HepG2 (cell line): ENCODE measurements around the gene CAMTA2. TPM values are rescaled to one million over a fixed set of nuclear protein-coding genes. Genes with fewer than 3 reads are reported as not detected.

Source experiments
- ATAC-seq: fragments of 200-7000 bp; cut with Tn5 transposase; 3 replicates; pipeline ENCODE4 v1.9.1; 2020; ENCODE audit warnings: mild to moderate bottlenecking, moderate library complexity
- BruUV-seq: library from RNA; stranded (reverse); fragments of 400-500 nt; replicated peaks from 2 replicates; lab custom pipeline; 2021; lab: Mats Ljungman, UMichigan
- CTCF ChIA-PET: fragments of 300-600 bp; formaldehyde crosslinking; extraction: SDS; loops from one replicate; lab custom pipeline; 2021; ENCODE audit warnings: low total read pairs, inconsistent platforms, low intra/inter-chr PET ratio; lab: Yijun Ruan, JAX
- POLR2A ChIA-PET: fragments of 350-600 bp; sonication (Branson Sonifier 250); formaldehyde crosslinking; loops from one replicate; lab custom pipeline; 2020; ENCODE audit warnings: antibody characterized with exemption, inconsistent platforms; lab: Yijun Ruan, JAX
- DNase-seq: peaks from one replicate; pipeline ENCODE4 v3.0.0-alpha.2; 2015; ENCODE audit warnings: low spot score
- FAIRE-seq: peaks from 3 replicates; lab custom pipeline; 2011; peaks lifted over from hg19 to GRCh38; lab: Jason Lieb, UNC
- H2AFZ ChIP-seq: one replicate; pipeline ENCODE4 v1.6.1; 2011; ENCODE audit warnings: low read length, inconsistent platforms
- H3K27ac ChIP-seq: fragments of 300-600 bp; 3 replicates; pipeline ENCODE4 v1.8.0; 2011; ENCODE audit warnings: mixed run types, mild to moderate bottlenecking, mixed read lengths, low read length, inconsistent platforms; ENCODE audit not compliant: insufficient read depth; ENCODE audit errors: extremely low read length
- H3K27me3 ChIP-seq, 2 experiments: fragments of 200-600 bp in 1 of 2; 2 replicates in 1 of 2; 3 replicates in 1 of 2; pipeline versions ENCODE4 v1.6.0 to v1.8.0; 2011; ENCODE audit warnings: low read length in 2 of 2, mild to moderate bottlenecking in 2 of 2, moderate library complexity in 2 of 2, inconsistent platforms in 1 of 2; ENCODE audit not compliant: insufficient read depth in 2 of 2, control insufficient read depth in 1 of 2
- H3K36me3 ChIP-seq, 2 experiments: fragments of 200-600 bp in 1 of 2; replicated peaks in 1 of 2; 2 replicates in 1 of 2; 3 replicates in 1 of 2; pipeline versions ENCODE4 v1.5.1 to v1.8.0; 2011; ENCODE audit warnings: low read length in 2 of 2, inconsistent platforms in 1 of 2; ENCODE audit not compliant: insufficient read depth in 2 of 2, control insufficient read depth in 1 of 2
- H3K4me1 ChIP-seq: 2 replicates; pipeline ENCODE4 v1.5.1; 2012; ENCODE audit warnings: low read length, inconsistent platforms; ENCODE audit not compliant: insufficient read depth
- H3K4me2 ChIP-seq: 2 replicates; pipeline ENCODE4 v1.6.0; 2011; ENCODE audit warnings: low read depth, low read length, inconsistent platforms
- H3K4me3 ChIP-seq, 3 experiments: fragments of 200-600 bp in 1 of 3; sonication (generic), shearing (Covaris generic) in 1 of 3; replicated peaks in 1 of 3; 2 replicates each; pipeline ENCODE4 v1.5.1; 2011 to 2016; ENCODE audit warnings: low read length in 3 of 3, inconsistent platforms in 2 of 3, low read depth in 2 of 3, mild to moderate bottlenecking in 2 of 3, control low read depth in 1 of 3, mixed read lengths in 1 of 3; ENCODE audit not compliant: insufficient read depth in 1 of 3
- H3K79me2 ChIP-seq: one replicate; pipeline ENCODE4 v1.6.1; 2011; ENCODE audit warnings: low read length, inconsistent platforms; ENCODE audit not compliant: insufficient read depth
- H3K9ac ChIP-seq: 2 replicates; pipeline ENCODE4 v1.6.0; 2011; ENCODE audit warnings: mild to moderate bottlenecking, low read depth, low read length, inconsistent platforms; ENCODE audit not compliant: insufficient read depth
- H3K9me3 ChIP-seq: 2 replicates; pipeline ENCODE4 v1.5.1; 2012; ENCODE audit warnings: mild to moderate bottlenecking, low read length
- H4K20me1 ChIP-seq: 2 replicates; pipeline ENCODE4 v1.6.0; 2011; ENCODE audit warnings: inconsistent platforms, mild to moderate bottlenecking, low read length, moderate library complexity; ENCODE audit not compliant: insufficient read depth
- ATF7-NPFF ChIP-seq: sonication (generic); formaldehyde crosslinking; IDR thresholded peaks from 2 replicates; pipeline ENCODE4 v1.8.1; 2023; ENCODE audit warnings: mild to moderate bottlenecking, low read depth, missing genetic modification reagents, moderate library complexity
- ETV6 ChIP-seq: sonication (generic); formaldehyde crosslinking; conservative IDR thresholded peaks from 2 replicates; pipeline ENCODE4 v1.4.0; 2020; ENCODE audit warnings: missing genetic modification reagents
- KDM5B ChIP-seq: sonication (generic); formaldehyde crosslinking; IDR thresholded peaks from 2 replicates; pipeline ENCODE4 v1.4.0; 2020; ENCODE audit warnings: missing genetic modification reagents, mild to moderate bottlenecking, borderline replicate concordance
- NFATC3 ChIP-seq: sonication (generic); formaldehyde crosslinking; IDR thresholded peaks from 2 replicates; pipeline ENCODE4 v1.5.1; 2020; ENCODE audit warnings: mild to moderate bottlenecking, missing genetic modification reagents
- NR2C2 ChIP-seq: sonication (generic); formaldehyde crosslinking; IDR thresholded peaks from 2 replicates; pipeline ENCODE4 v1.4.0; 2020; ENCODE audit warnings: missing genetic modification reagents, mild to moderate bottlenecking, moderate library complexity, borderline replicate concordance
- ZBTB25 ChIP-seq: IDR thresholded peaks from 2 replicates; pipeline ENCODE4 v1.6.1; 2018; ENCODE audit warnings: missing genetic modification reagents
- ZFY ChIP-seq: sonication (generic); formaldehyde crosslinking; IDR thresholded peaks from 2 replicates; pipeline ENCODE4 v1.4.0; 2020; ENCODE audit warnings: missing genetic modification reagents
- ZNF354B ChIP-seq: sonication (generic); formaldehyde crosslinking; IDR thresholded peaks from 2 replicates; pipeline ENCODE4 v1.8.0; 2022; ENCODE audit warnings: mild to moderate bottlenecking, missing genetic modification reagents
- WGBS: methylation state at CpG from one replicate; pipeline ENCODE4 v1.1.6; 2017; ENCODE audit warnings: low lambda C conversion rate; 5-methylcytosine and 5-hydroxymethylcytosine counted together
- in situ Hi-C: cut with HindIII; loops from 2 replicates; pipeline ENCODE4 v1.10.0; 2017; ENCODE audit warnings: low pct_unique_long_range_greater_than_20kb; ENCODE audit not compliant: extremely low pct_ligation_motif_present
- intact Hi-C: fragments of 100-400 bp; cut with micrococcal nuclease; formaldehyde crosslinking; loops from one replicate; pipeline ENCODE4 v1.10.0; 2022; ENCODE audit not compliant: unreplicated experiment
- polyA plus RNA-seq, 8 experiments: library from polyadenylated mRNA; depleted of rRNA in 3 of 8; stranded (reverse) in 7 of 8; unstranded in 1 of 8; fragments of >200 nt; fragmentation: Illumina TruSeq in 4 of 8; extraction: Trizol in 4 of 8; gene quantifications; 2 replicates each; pipeline versions ENCODE4 v1.2.1 to v1.2.3, GENCODE V29; 2011 to 2016; ENCODE audit warnings: low read depth in 4 of 8, missing spikeins in 1 of 8, mixed read lengths in 1 of 8; ENCODE audit not compliant: insufficient read depth in 1 of 8
- total RNA-seq, 5 experiments: library from RNA; depleted of rRNA; stranded (reverse); fragments of >200 nt; fragmentation: Illumina TruSeq; extraction: Trizol; gene quantifications; 2 replicates each; pipeline ENCODE4 v1.2.3, GENCODE V29; 2016; ENCODE audit warnings: low read depth in 1 of 5
- TF ChIP-seq, protein P1 (sequence below): sonication (generic); formaldehyde crosslinking; IDR thresholded peaks from 2 replicates; pipeline ENCODE4 v1.4.0; 2020; ENCODE audit warnings: missing genetic modification reagents
- TF ChIP-seq, protein P2 (sequence below): sonication (generic); formaldehyde crosslinking; IDR thresholded peaks from 2 replicates; pipeline ENCODE4 v1.5.0; 2020; ENCODE audit warnings: mild to moderate bottlenecking, missing genetic modification reagents

CAMTA2 gene
- total and polyA plus RNA-seq, 2 of the 13 experiments (the other 11 are each of a cell fraction or from before 2014, with no cell fraction given), result 4.1 to 7.1 TPM

GRCh38 chr17:4968486-4969046, 18.9 kb downstream of the CAMTA2 start (continued):
- TF ChIP-seq, protein P1, sequence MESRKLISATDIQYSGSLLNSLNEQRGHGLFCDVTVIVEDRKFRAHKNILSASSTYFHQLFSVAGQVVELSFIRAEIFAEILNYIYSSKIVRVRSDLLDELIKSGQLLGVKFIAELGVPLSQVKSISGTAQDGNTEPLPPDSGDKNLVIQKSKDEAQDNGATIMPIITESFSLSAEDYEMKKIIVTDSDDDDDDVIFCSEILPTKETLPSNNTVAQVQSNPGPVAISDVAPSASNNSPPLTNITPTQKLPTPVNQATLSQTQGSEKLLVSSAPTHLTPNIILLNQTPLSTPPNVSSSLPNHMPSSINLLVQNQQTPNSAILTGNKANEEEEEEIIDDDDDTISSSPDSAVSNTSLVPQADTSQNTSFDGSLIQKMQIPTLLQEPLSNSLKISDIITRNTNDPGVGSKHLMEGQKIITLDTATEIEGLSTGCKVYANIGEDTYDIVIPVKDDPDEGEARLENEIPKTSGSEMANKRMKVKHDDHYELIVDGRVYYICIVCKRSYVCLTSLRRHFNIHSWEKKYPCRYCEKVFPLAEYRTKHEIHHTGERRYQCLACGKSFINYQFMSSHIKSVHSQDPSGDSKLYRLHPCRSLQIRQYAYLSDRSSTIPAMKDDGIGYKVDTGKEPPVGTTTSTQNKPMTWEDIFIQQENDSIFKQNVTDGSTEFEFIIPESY (CRISPR knock-in tag), result no peak
- TF ChIP-seq, protein P2, sequence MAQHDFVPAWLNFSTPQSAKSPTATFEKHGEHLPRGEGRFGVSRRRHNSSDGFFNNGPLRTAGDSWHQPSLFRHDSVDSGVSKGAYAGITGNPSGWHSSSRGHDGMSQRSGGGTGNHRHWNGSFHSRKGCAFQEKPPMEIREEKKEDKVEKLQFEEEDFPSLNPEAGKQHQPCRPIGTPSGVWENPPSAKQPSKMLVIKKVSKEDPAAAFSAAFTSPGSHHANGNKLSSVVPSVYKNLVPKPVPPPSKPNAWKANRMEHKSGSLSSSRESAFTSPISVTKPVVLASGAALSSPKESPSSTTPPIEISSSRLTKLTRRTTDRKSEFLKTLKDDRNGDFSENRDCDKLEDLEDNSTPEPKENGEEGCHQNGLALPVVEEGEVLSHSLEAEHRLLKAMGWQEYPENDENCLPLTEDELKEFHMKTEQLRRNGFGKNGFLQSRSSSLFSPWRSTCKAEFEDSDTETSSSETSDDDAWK (CRISPR knock-in tag), result no peak
- no peak for TF ChIP-seq KDM5B (CRISPR knock-in tag)
- TF ChIP-seq, all 625 proteins: peak for 34

DNA sequence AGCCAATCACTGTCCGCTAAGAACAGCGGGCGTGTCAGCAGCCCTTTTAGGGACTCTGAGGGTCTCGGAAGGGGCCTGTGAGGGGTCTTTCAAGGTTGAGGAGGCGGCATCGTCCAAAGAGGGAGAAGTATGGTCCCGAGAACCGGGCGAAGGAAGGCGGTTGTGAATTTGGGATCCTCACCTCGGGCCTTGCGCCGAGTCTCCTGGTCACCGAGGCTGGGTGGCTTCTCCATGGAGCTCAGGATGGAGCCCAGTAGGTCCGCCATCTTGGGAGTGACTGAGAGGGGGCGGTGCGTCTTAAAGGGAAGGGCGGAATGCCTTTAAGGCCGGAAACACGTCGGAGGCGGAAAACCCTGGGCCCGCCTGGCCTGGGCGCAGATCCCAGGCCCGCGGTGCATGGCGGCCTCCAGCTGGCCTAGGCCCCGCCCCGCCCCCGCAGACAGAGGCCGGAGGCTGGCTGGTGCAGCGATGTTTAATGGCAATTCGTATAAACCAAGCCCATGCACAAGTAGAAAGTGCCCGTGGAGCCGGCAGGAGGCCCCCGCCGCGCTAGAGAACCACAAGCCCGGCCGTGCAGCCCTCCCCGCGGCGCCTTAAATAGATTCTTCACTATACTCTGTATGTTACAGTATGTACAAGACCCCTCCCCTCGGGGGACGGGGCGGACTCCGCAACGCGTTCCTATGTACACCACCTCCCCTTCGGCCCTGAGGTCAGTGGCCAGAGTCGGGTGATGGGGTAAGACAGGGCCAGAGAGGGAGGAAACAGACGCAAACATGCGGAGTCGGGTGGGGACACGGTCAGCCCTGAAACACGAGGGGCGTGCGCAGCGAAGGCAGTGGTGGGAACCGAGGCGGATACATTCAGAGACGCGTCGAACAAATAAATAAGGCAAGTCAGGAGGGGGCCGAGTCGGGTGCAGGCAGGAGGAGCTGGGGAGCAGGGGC, 19.7 kb downstream of the CAMTA2 start, which contains the start of gene SPAG7:
TSS of gene SPAG7 (minus strand) at position 279 of the 947 bp plus-strand sequence. CDS start at position 266, 13 bp downstream.
- H3K4me3 ChIP-seq, result peak within 1 kb of the TSS; percentile 72 to 88 (median 77)
- intact Hi-C loops, result loop anchor here (1.0 to 10.0 kb wide), 3 partner anchors 18 to 253 kb away; partner anchors contain the start of gene ARRB2
- H3K9ac ChIP-seq, result peak within 1 kb of the TSS; percentile 91
- peaks cover 27% of the 10 kb centered on the region for H3K79me2 ChIP-seq
- no peaks in the 10 kb centered on the region for H4K20me1 ChIP-seq
- BruUV-seq, result no TSS peak
- POLR2A ChIA-PET, result interaction anchor here (0.9 to 10.5 kb wide), 27 partner anchors 8 to 391 kb away, joined by 3 to 273 read pairs (median 5); partner anchors contain the start of genes ARRB2, CAMTA2, ENO3 and INCA1
- H3K4me2 ChIP-seq, result peak within 1 kb of the TSS; percentile 94
- H3K27me3 ChIP-seq, result no peaks in the 10 kb centered on the region; a peak in 1 of 5 replicates
- peak; percentile 68 for ATAC-seq
- FAIRE-seq, result peak; percentile 34
- under 1% methylated on average over 37 of the region's 66 CpGs for WGBS
- H3K9me3 ChIP-seq, result no peaks in the 10 kb centered on the region
- CTCF ChIA-PET, result no interaction called here
- H2AFZ ChIP-seq, result no peak within 1 kb of the TSS
- peaks cover 31% of the 10 kb centered on the region for H3K4me1 ChIP-seq
- in situ Hi-C loops, result no loop called here
- peak within 1 kb of the TSS; percentile 92 for H3K27ac ChIP-seq
- peaks cover 0 to 13% of the 10 kb centered on the region in 2 experiments; a peak in 3 of 5 replicates for H3K36me3 ChIP-seq
- DNase-seq, result peak; percentile 90
- TF ChIP-seq NR2C2 (CRISPR knock-in tag) (no peak; the same call in 1 of the 2 replicates), ATF7-NPFF (CRISPR knock-in tag) (0 out of 2 replicates have a peak, but pooled peaks have one; percentile 4), ZBTB25 (CRISPR knock-in tag) (no peak; the same call in 1 of the 2 replicates), NFATC3 (no peak), ETV6 (CRISPR knock-in tag) (0 out of 2 replicates have a peak, but pooled peaks have one; percentile 21), ZNF354B (peak; percentile 74; the same call in 1 of the 2 replicates), ZFY (peak; percentile 93)
